Activated CD4-positive, alpha-beta T cell treated with anti-CD3 and anti-CD28 coated beads, Interleukin-10, Interleukin-2, amounts not matched to agents 100 ng/mL and 50 ng/mL, durations not matched to agents 16 hours and 8 hours (primary cell): ENCODE data around the gene ST6GALNAC3.

ENCODE experiments used
- DNase-seq: peaks from one replicate; pipeline ENCODE4 v3.0.0-alpha.2; 2020

The ST6GALNAC3 gene

GRCh38 chr1:76256289-76257223, 182.0 kb downstream of the ST6GALNAC3 start:
- DNase-seq = no peak

DNA sequence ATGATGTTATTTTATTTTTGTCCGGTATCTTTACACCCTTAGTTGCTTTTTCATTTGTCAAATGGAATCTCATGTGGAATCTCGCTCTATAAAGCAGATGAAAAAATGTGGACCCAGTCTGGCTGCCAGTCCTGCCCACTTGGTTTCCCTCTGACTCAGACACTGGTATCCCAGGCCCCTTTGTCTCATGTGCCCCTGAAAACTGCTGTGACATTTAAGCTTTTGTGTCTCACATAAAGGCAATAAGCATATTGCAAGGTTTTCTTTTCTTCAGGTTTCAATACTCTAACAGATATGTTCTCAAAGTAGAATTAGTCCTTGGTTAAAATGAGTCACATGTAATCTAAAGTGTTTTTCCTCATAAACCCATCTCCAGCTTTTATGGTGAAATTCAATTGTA, 183.3 kb downstream of the ST6GALNAC3 start:
- DNase-seq = peak; percentile 8

- no peak for DNase-seq
Measured at GRCh38 chr1:76259270-76259669, 184.7 kb downstream of the ST6GALNAC3 start.

- DNase-seq = no peak
Measured at GRCh38 chr1:76260279-76260678, 185.7 kb downstream of the ST6GALNAC3 start.

DNA sequence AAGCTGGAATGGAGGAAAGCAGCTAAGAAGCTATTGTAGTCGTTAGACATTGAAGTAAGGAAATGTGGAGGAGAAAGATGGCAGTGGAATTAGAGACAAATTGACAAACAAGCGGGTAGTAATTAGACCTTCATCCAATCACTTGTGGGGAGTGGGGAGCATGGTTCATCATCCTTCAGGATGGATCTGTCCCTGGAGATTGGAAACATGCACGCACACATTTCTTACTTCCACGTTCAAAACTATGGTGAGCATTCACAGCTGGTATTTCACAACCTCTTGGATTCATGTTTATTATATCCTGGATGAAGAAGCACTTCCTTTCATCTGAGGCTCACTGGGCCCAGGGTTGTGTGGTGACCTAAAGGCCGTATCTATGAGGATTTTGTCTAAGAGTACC, 188.1 kb downstream of the ST6GALNAC3 start:
- DNase-seq = no peak

GRCh38 chr1:76264642-76265041, 190.1 kb downstream of the ST6GALNAC3 start:
- DNase-seq = no peak

GRCh38 chr1:76266762-76267161, 192.2 kb downstream of the ST6GALNAC3 start:
- DNase-seq = no peak

- DNase-seq = peak; percentile 69
Measured at GRCh38 chr1:76267631-76268030, 193.1 kb downstream of the ST6GALNAC3 start.

DNA sequence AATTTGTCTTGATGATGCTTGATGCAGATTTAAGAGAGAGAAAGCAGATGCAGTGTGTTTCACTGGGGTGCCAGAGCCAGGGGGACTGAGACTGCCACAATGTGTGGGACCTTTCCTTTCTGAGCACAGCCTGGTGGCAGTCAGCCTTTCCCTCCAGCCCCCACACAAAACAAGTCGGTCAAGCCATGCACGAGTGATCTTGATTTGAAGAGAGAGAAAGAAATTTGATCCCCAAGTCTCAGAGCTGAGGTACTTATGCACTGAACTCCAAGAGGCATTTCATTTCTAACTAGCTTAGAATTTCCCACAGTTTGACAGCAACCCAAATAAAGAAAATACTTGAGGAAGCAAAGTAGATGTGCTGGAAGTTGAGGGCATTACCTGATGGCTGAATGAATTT, 193.8 kb downstream of the ST6GALNAC3 start:
- DNase-seq = no peak

DNA sequence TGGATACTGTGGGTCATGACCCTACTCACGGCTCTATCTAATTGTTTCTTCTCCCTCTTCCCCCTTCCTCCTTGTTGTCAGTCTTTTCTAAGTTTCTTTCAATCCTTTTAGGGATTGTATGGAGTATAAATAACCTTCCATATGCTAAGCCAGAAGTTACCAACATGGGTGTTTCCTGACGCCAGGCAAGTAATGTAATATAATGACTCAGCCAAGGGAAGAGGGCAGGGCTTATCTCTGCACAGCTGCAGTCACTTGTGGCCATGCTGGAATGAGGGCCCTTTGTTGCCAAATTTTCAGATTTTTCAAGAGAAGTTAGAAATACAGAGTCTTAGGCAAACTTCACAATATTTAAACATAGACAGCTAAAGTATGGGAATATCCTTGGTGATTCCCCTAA, 194.6 kb downstream of the ST6GALNAC3 start:
- DNase-seq = peak; percentile 62

GRCh38 chr1:76274302-76274701, 199.8 kb downstream of the ST6GALNAC3 start:
- no peak for DNase-seq

- no peak for DNase-seq
Measured at GRCh38 chr1:76274718-76275117, 200.2 kb downstream of the ST6GALNAC3 start.

GRCh38 chr1:76278711-76279100, 204.2 kb downstream of the ST6GALNAC3 start:
- no peak for DNase-seq

- no peak for DNase-seq
Measured at GRCh38 chr1:76279101-76279748, 204.7 kb downstream of the ST6GALNAC3 start.

GRCh38 chr1:76281306-76281705, 206.8 kb downstream of the ST6GALNAC3 start:
- no peak for DNase-seq

- DNase-seq = no peak
Measured at GRCh38 chr1:76284842-76285241, 210.3 kb downstream of the ST6GALNAC3 start.

GRCh38 chr1:76285578-76286135, 211.1 kb downstream of the ST6GALNAC3 start:
- DNase-seq = no peak

GRCh38 chr1:76287917-76288316, 213.4 kb downstream of the ST6GALNAC3 start:
- peak; percentile 57 for DNase-seq

- no peak for DNase-seq
Measured at GRCh38 chr1:76288758-76289483, 214.4 kb downstream of the ST6GALNAC3 start.

DNA sequence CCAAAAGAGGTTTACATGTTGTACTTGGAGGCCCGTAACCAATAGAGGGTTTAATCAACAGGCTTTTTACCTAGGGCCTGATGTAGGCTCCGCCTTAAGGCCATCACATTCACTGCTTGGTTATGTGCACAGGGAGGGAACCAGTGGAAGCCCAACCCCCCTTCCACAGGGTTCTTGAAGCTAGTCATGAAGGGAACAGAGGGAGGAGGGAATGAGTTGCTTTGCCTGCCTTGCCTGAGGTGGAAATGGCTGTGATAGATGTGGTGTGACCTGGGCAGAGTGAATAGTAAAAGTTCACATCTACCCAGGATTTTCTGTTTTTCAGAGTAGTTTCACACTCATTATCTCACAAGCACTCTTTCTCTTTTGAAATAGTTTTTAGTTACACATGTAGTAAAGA, 215.1 kb downstream of the ST6GALNAC3 start:
- DNase-seq = peak; percentile 31

DNA sequence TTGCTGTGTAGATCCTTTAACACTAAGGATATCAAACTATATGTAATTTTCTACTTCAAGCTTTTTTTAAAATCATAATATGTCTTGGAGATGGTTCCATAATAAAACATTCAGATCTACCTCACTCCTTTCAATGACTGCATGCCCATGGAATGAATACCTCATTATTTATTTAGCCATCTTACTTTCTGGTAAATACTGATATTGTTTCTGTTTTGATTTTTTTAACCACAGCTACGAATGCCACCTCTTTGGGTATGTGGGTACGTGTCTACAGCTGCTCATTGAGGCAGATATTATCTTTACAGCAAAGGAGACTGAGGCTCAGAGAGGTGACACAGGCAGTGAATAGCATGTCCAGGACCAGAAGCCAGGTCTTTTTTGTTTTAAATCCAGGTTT, 215.7 kb downstream of the ST6GALNAC3 start:
- DNase-seq = no peak

GRCh38 chr1:76291191-76291590, 216.6 kb downstream of the ST6GALNAC3 start:
- no peak for DNase-seq

DNA sequence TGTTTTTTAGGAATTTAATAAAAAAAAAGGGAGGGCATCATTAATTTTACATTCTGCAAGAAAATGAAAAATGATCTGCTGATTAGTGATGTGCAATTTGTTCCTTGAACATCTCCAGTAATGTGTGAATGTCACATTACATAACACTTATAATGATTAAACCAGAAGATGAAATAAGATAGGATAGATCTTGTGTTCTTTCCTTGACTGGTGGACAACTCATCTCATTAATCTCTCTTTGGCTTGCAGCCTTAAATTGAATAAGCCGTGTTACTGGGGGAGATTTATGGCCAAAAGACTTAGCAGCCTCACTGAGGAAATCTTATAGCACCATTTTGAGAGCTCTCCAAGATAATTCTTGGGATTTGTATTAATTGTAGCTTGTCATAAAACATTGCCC, 217.2 kb downstream of the ST6GALNAC3 start:
- DNase-seq = no peak
